Measurements from ENCODE around the gene PYGL.
"Not testable (repeated sequence)": the region's sequence is repeated elsewhere in the genome, so short reads cannot be mapped to it uniquely, and the experiment has no call there.

The PYGL gene

GRCh38 chr14:50943943-50944646 lies at the start of gene PYGL:
TSS of gene PYGL (minus strand) at chr14:50944483. CDS start at chr14:50944403, 80 bp downstream.
- DNase-seq = peak; percentile 72

DNA sequence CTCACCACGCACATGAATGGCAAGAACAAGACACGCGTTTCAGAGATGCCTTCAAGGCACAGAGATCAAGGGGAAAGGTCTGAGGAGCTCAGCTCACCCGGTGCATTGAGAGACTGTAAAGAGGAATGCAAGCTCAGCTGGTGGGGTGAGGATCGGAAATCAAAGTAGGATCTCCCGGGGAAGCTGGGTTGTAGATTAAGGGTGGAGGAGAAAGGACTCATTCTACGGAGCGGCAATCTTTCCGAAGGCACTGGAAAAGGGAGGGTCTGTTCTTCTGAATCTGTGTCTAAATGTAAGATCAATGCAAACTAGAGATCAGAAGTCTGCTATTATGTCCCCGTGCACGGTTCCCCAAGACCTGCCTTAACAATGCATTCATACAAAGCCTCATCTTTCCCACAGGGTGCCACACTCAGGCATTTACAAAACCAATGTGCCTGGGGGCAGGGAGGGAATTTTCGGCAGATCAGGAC lies 41.6 kb upstream of the PYGL start:
- no peak for DNase-seq

- no peak for DNase-seq
These were observed 41.0 kb upstream of the PYGL start for GRCh38 chr14:50985124-50985858.

DNA sequence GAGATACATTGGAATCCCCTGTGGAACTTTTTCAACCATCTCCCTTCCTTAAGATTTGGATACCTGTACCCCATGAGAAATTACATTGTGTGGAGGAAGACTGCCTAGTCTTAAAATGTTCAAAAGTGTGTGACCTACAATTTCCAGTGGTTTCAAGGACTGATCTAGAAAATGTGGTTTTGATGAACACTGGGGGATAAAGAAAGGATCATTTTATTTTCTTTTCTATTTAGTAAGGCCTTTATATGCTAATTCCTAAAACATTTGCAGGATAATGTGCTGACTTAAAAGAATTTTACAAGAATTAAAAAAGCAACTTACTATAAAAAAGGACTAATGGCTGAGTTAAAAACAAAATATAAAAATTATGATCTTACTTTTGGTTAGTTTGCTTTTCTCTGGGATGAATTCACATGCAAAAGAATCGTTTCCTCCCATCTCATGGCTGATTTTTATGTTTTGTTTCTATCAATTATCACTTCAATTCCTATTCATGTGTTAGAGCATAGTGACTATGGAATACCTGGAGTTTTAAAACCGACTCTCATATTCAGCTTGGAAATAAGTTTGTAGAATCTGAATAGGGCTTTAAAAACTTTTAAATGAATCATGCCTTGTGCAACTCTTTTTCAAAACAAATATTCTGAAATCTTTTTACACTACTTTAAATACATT lies 39.9 kb upstream of the PYGL start:
- DNase-seq = no peak

DNA sequence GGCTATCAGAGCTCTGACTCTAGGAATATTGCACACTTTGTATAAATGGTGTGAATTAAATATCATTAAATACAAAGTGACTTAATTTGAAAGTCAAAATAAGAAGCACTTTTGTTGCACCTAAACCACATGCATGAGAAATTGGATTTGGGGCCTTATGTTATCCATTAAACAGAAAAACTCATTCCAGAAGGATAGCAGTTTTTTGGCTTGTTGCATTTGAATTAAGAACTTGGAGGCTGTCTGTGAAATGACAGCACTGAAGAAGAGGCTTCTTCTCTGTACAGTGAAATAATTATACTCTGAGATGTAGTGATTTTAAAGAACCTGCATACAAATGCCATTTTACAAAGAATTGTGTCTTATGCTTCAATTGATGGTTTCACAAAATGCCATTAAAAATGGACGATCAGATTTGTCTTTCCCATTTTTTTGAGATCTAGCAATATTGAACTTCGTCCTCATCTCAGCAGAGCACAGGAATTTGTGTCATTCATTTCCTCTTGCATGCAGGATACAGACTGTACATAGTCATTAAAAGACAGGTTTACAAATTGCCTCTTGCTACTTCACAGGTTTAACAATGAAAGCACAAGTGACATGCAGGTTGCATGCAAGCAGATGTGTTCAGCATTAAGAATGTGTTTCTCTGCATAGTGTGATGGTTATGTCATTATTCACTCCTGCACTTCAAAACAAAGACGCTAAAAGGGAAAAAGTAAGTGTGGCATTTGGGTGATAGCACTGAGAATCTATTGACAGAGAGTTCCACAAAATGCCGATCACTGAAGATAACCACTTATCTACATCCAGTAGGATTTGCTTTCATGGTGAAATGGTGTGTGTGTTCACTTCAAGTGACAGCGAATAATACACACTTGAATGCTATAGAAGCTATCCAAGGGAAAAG lies 35.9 kb upstream of the PYGL start:
- DNase-seq = no peak

DNA sequence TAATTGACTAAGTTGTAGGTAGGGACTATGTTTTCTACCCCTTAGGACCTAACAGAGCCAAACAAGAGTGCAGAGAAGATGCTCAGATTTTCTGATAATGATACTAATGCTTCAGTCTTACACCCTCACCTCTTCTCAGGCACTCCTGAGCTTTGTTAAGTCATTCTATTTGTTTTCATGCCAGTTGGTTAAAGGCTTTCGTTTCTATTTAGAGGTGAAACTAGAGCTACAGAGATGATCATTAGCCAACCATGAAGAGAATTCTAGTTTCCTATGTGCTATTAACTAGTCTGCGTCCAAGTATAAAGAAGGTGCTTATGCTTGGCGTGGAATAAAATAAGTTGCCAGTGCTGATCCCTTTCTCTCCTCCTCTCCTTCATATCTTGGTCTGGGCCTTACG lies 34.6 kb upstream of the PYGL start:
- DNase-seq = no peak

- no peak for DNase-seq
These were observed 34.2 kb upstream of the PYGL start for GRCh38 chr14:50978529-50978871.

GRCh38 chr14:50977863-50978528 lies 33.7 kb upstream of the PYGL start:
- DNase-seq = no peak

- DNase-seq = no peak
These were observed 29.8 kb upstream of the PYGL start for GRCh38 chr14:50974118-50974517.

GRCh38 chr14:50972734-50973133 lies 28.5 kb upstream of the PYGL start:
- no peak for DNase-seq

DNA sequence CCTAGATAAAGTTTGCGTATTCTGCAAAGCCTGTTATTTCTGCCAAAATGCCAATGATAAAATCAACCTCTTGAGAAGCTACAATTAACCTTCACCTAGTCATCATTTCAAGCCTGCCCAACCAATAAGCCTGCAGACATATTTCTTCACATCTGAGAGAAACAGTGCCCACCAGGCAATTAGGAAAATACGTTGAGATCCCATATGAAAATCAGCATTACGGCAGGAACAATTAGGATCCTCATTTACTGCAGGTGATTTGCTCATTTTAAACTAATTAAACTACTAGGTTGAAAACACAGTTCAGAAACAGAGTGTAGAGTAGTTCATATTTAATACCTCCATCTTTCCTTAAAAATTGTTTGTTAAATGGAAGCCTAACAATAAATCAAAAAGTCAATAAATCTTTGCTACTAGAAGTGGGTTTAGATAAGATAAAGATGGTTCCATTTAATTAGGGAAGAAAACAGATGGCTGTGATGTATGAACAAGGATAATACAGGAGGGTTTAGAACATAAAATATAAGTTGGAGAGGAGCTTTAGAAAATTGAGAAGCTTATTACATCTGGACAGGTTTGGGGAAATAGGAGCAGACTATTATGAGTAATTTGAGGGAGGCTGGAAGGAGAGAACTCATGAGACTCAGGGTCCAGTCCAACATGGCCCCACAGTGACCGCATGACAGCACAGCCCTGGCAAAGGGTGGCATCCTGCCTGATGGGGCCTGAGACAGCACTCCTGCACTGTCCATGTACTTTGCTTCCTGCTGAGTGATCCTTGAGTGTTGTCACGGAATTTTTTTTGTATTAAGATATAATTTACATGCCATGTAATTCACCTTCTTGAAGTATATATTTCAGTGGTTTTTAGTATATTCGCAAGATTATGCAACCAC lies 26.9 kb upstream of the PYGL start:
- DNase-seq = no peak

DNA sequence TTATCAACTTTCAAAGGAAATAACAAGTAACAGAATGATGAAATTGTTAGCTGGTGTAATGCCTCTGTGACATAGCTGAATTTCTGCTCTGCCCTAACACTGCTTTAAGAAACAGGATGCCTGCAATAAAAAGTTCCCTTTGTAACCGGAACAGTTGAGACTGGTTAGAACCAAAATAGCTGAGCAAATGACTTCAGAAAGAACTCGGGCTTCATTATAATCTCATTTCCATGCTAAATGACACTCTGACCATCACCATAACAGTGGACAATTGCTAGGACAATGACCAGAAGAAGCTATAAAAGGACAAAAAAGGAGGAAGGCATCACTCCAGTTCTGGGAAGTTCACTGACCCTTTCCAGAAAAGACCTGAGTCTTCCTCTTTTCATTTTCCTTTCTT lies 23.5 kb upstream of the PYGL start:
- no peak for DNase-seq

GRCh38 chr14:50967103-50967502 lies 22.8 kb upstream of the PYGL start:
- no peak for DNase-seq

- no peak for DNase-seq
These were observed 20.6 kb upstream of the PYGL start for GRCh38 chr14:50964683-50965390.

- no peak for DNase-seq
These were observed 19.6 kb upstream of the PYGL start for GRCh38 chr14:50963919-50964318.

- no peak for DNase-seq
These were observed 17.4 kb upstream of the PYGL start for GRCh38 chr14:50961605-50962221.

GRCh38 chr14:50957296-50957695 lies 13.0 kb upstream of the PYGL start:
- DNase-seq = no peak

GRCh38 chr14:50956421-50956820 lies 12.1 kb upstream of the PYGL start:
- not testable (repeated sequence) for DNase-seq

GRCh38 chr14:50955373-50956043 lies 11.2 kb upstream of the PYGL start:
- DNase-seq = peak; percentile 65
